Ascending aorta (tissue), 2 donors: ENCODE data around the gene SDC4. TPM values are rescaled to one million over a fixed set of nuclear protein-coding genes. Genes with fewer than 3 reads are reported as not detected.

ENCODE experiments used
- DNase-seq, 2 donors: peaks; one replicate each; pipeline ENCODE4 v3.0.0-alpha.2; 2019; ENCODE audit warnings: low spot score in 2 of 2
- H3K27ac ChIP-seq, 2 donors: fragments of 200-600 bp; sonication (generic); one replicate each; pipeline ENCODE4 v1.5.1; 2016 to 2017; ENCODE audit warnings: mild to moderate bottlenecking in 1 of 2
- H3K27me3 ChIP-seq: fragments of 200-600 bp; sonication (generic); one replicate; pipeline ENCODE4 v1.5.1; 2017
- H3K36me3 ChIP-seq, 2 donors: fragments of 200-600 bp; sonication (generic); one replicate each; pipeline ENCODE4 v1.5.1; 2016
- H3K4me1 ChIP-seq, 2 donors: fragments of 200-600 bp; sonication (generic); one replicate each; pipeline ENCODE4 v1.5.1; 2016 to 2017; ENCODE audit warnings: mild to moderate bottlenecking in 1 of 2
- H3K4me3 ChIP-seq, 2 donors: fragments of 200-600 bp; sonication (generic); one replicate each; pipeline ENCODE4 v1.5.1; 2016 to 2017; ENCODE audit warnings: mild to moderate bottlenecking in 1 of 2
- H3K9me3 ChIP-seq, 2 donors: fragments of 200-600 bp; sonication (generic); one replicate each; pipeline ENCODE4 v1.5.1; 2016
- intact Hi-C: fragments of 100-400 bp; cut with DNase I; formaldehyde crosslinking; loops from one replicate; pipeline ENCODE4 v1.15.1; 2023
- total RNA-seq: library from RNA; depleted of rRNA; stranded (reverse); fragments of >200 nt; gene quantifications from one replicate; pipeline ENCODE4 v1.1.0, GENCODE V29; 2016
- TF ChIP-seq, protein P1 (sequence below), 3 experiments: fragments of 200-600 bp in 2 of 3; fragments of 450-650 bp in 1 of 3; sonication (generic) in 2 of 3; IDR thresholded peaks; one replicate each; pipeline ENCODE4 v1.5.1; 2016 to 2019; ENCODE audit warnings: antibody characterized with exemption in 3 of 3, mild to moderate bottlenecking in 1 of 3, moderate library complexity in 1 of 3

The SDC4 gene
- total RNA-seq, 1 donor from 2014 or later: 63.8 TPM

- intact Hi-C loops: no loop called here
- H3K27me3 ChIP-seq: peaks cover 6% of the 10 kb centered on the region
- no peak for DNase-seq
Measured at GRCh38 chr20:45308117-45308778, 40.0 kb downstream of the SDC4 start, which contains the start of gene MATN4. MATN4 (minus strand) TSS chr20:45308299; CDS start chr20:45305582, 2,717 bp downstream.

DNA sequence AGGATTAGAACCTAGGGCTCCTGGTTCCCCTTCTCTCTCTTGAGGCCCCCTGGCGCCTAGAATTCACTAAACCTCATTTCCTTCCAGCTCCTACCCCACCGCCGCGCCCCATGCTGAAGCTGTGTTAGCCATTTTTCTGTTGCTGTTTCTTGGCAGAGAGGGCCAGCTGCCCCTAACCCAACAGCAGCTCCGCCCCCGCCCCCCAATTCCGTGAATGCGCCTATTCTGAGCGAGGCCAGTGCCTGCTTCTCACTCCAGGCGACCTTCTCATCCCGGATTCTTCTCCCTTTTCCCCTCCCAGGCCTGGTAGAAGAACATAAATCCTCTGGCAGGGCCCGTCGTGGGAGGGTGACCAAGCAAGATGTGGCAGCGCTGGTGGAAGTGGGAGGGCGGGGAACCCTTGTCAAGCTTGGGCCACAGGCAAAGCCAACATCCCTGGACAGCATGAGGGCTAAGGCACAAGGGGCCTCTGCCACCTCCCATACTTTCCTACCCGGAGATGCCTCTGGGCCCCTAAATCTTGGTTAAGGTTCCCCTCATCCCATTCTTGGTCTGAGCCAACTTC is 41.1 kb downstream of the SDC4 start:
- peaks cover 0 to 5% of the 10 kb centered on the region in 2 donors for H3K4me1 ChIP-seq
- H3K4me3 ChIP-seq: no peak overlapping the region
- peaks cover 6% of the 10 kb centered on the region for H3K27me3 ChIP-seq
- no peak for DNase-seq
- no peaks in the 10 kb centered on the region for H3K36me3 ChIP-seq
- H3K27ac ChIP-seq: no peak overlapping the region
- intact Hi-C loops: no loop called here
- TF ChIP-seq, protein P1, sequence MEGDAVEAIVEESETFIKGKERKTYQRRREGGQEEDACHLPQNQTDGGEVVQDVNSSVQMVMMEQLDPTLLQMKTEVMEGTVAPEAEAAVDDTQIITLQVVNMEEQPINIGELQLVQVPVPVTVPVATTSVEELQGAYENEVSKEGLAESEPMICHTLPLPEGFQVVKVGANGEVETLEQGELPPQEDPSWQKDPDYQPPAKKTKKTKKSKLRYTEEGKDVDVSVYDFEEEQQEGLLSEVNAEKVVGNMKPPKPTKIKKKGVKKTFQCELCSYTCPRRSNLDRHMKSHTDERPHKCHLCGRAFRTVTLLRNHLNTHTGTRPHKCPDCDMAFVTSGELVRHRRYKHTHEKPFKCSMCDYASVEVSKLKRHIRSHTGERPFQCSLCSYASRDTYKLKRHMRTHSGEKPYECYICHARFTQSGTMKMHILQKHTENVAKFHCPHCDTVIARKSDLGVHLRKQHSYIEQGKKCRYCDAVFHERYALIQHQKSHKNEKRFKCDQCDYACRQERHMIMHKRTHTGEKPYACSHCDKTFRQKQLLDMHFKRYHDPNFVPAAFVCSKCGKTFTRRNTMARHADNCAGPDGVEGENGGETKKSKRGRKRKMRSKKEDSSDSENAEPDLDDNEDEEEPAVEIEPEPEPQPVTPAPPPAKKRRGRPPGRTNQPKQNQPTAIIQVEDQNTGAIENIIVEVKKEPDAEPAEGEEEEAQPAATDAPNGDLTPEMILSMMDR (IDR thresholded peaks at IDR 0.05): no peak
- H3K9me3 ChIP-seq: no peaks in the 10 kb centered on the region

More at GRCh38 chr20:45308117-45308778, 40.0 kb downstream of the SDC4 start, which contains the start of gene MATN4:
- Histone ChIP-seq H3K4me3 (no peak within 1 kb of the TSS), H3K27ac (no peak within 1 kb of the TSS), H3K4me1 (peaks cover 0 to 5% of the 10 kb centered on the region in 2 donors), H3K36me3 (no peaks in the 10 kb centered on the region), H3K9me3 (no peaks in the 10 kb centered on the region)
- TF ChIP-seq, protein P1 (IDR thresholded peaks at IDR 0.05): no peak

- Histone ChIP-seq H3K27ac (no peak within 1 kb of the TSS), H3K27me3 (peaks cover 6% of the 10 kb centered on the region), H3K9me3 (no peaks in the 10 kb centered on the region), H3K4me1 (peaks cover 0 to 5% of the 10 kb centered on the region in 2 donors), H3K4me3 (no peak within 1 kb of the TSS), H3K36me3 (no peaks in the 10 kb centered on the region)
- intact Hi-C loops: no loop called here
- TF ChIP-seq, protein P1 (IDR thresholded peaks at IDR 0.05): peak; percentile 21 to 81 (median 68)
- no peak for DNase-seq
Measured at GRCh38 chr20:45306431-45306982, 41.7 kb downstream of the SDC4 start, which contains the start of gene RBPJL. RBPJL (plus strand) TSS chr20:45306840; CDS start chr20:45306923, 83 bp downstream.

DNA sequence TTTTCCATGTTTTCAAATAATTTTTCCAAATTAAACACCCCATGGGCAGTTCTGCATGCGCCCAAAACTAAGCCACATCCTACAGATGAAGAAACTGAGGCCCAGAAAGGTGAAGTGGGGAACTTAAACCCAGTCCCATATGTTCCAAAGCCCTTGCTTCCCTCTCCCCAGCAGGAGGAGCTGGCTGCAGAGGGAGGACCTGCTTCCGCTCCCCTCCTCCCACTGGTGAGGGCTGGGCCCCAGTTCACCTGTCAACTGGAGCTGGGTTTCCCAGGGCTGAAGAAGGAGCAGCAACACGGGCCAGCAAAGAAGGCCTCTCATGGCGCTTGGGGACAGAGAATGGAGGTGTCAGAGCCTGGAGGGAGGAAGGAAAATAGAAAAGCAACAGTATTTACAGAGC is 43.0 kb downstream of the SDC4 start:
- Histone ChIP-seq H3K4me3 (no peak overlapping the region), H3K27me3 (peaks cover 6% of the 10 kb centered on the region), H3K4me1 (peaks cover 0 to 5% of the 10 kb centered on the region in 2 donors), H3K27ac (no peak overlapping the region), H3K9me3 (no peaks in the 10 kb centered on the region), H3K36me3 (no peaks in the 10 kb centered on the region)
- intact Hi-C loops: no loop called here
- no peak for DNase-seq
- TF ChIP-seq, protein P1 (IDR thresholded peaks at IDR 0.05): no peak

- Histone ChIP-seq H3K27ac (no peak overlapping the region), H3K36me3 (no peaks in the 10 kb centered on the region), H3K9me3 (no peaks in the 10 kb centered on the region), H3K4me1 (peaks cover 0 to 5% of the 10 kb centered on the region in 2 donors), H3K27me3 (peaks cover 6% of the 10 kb centered on the region), H3K4me3 (no peak overlapping the region)
- intact Hi-C loops: no loop called here
- no peak for DNase-seq
- TF ChIP-seq, protein P1 (IDR thresholded peaks at IDR 0.05): no peak
Measured at GRCh38 chr20:45304464-45304999, 43.7 kb downstream of the SDC4 start.
